HEK293T (cell line): ENCODE measurements around the gene IL18R1.
A peak's percentile ranks its signal among the peaks of the same experiment; 100 is the strongest.

Experiments used
- CTCF ChIA-PET: fragments of 350-600 bp; formaldehyde crosslinking; extraction: SDS; loops from one replicate; lab custom pipeline; 2021; ENCODE audit warnings: antibody characterized with exemption, inconsistent platforms; lab: Yijun Ruan, JAX
- POLR2A ChIA-PET: fragments of 350-600 bp; formaldehyde crosslinking; extraction: SDS; loops from one replicate; lab custom pipeline; 2020; ENCODE audit warnings: antibody characterized with exemption, inconsistent platforms; lab: Yijun Ruan, JAX
- DNase-seq: peaks from one replicate; pipeline ENCODE4 v3.0.0; 2012; ENCODE audit warnings: mixed read lengths; ENCODE audit errors: extremely low spot score
- ARNT ChIP-seq: fragments of 450-650 bp; IDR thresholded peaks from 2 replicates; pipeline ENCODE4 v1.6.1; 2017; ENCODE audit warnings: mild to moderate bottlenecking
- BHLHE40 ChIP-seq: fragments of 450-650 bp; IDR thresholded peaks from 2 replicates; pipeline ENCODE4 v1.6.1; 2016; ENCODE audit warnings: mild to moderate bottlenecking, moderate library complexity, borderline replicate concordance
- CTBP1 ChIP-seq: fragments of 450-650 bp; IDR thresholded peaks from 2 replicates; pipeline ENCODE4 v1.6.1; 2016; ENCODE audit warnings: borderline replicate concordance
- ELF4 ChIP-seq: fragments of 450-650 bp; IDR thresholded peaks from 2 replicates; pipeline ENCODE4 v1.6.1; 2017; ENCODE audit warnings: antibody characterized with exemption
- FOXA1 ChIP-seq: fragments of 450-650 bp; IDR thresholded peaks from 2 replicates; pipeline ENCODE4 v1.6.1; 2016; ENCODE audit warnings: mild to moderate bottlenecking
- FOXK2 ChIP-seq: fragments of 450-650 bp; IDR thresholded peaks from 2 replicates; pipeline ENCODE4 v1.6.1; 2016; ENCODE audit warnings: mild to moderate bottlenecking
- FOXM1 ChIP-seq: fragments of 450-650 bp; IDR thresholded peaks from 2 replicates; pipeline ENCODE4 v1.6.1; 2017; ENCODE audit warnings: mild to moderate bottlenecking, borderline replicate concordance
- HDGF ChIP-seq: fragments of 450-650 bp; IDR thresholded peaks from 2 replicates; pipeline ENCODE4 v1.6.1; 2017; ENCODE audit warnings: antibody characterized with exemption, borderline replicate concordance
- L3MBTL2 ChIP-seq: fragments of 450-650 bp; conservative IDR thresholded peaks from 2 replicates; pipeline ENCODE4 v1.6.1; 2016; ENCODE audit warnings: mild to moderate bottlenecking
- LEF1 ChIP-seq: fragments of 450-650 bp; IDR thresholded peaks from 2 replicates; pipeline ENCODE4 v1.6.1; 2017; ENCODE audit warnings: mild to moderate bottlenecking, borderline replicate concordance
- NFRKB ChIP-seq: fragments of 450-650 bp; IDR thresholded peaks from 2 replicates; pipeline ENCODE4 v1.6.1; 2016; ENCODE audit warnings: mild to moderate bottlenecking, moderate library complexity
- SP1 ChIP-seq: fragments of 450-650 bp; IDR thresholded peaks from 2 replicates; pipeline ENCODE4 v1.6.1; 2017
- SUZ12 ChIP-seq: fragments of 450-650 bp; IDR thresholded peaks from 2 replicates; pipeline ENCODE4 v1.6.1; 2016; ENCODE audit warnings: mild to moderate bottlenecking
- TARDBP ChIP-seq: fragments of 450-650 bp; IDR thresholded peaks from 2 replicates; pipeline ENCODE4 v1.6.1; 2016
- ZNF384 ChIP-seq: fragments of 450-650 bp; IDR thresholded peaks from 2 replicates; pipeline ENCODE4 v1.6.1; 2016
- TF ChIP-seq, protein P1 (sequence below): fragments of 450-650 bp; IDR thresholded peaks from 2 replicates; pipeline ENCODE4 v1.6.1; 2016

The IL18R1 gene, protein sequence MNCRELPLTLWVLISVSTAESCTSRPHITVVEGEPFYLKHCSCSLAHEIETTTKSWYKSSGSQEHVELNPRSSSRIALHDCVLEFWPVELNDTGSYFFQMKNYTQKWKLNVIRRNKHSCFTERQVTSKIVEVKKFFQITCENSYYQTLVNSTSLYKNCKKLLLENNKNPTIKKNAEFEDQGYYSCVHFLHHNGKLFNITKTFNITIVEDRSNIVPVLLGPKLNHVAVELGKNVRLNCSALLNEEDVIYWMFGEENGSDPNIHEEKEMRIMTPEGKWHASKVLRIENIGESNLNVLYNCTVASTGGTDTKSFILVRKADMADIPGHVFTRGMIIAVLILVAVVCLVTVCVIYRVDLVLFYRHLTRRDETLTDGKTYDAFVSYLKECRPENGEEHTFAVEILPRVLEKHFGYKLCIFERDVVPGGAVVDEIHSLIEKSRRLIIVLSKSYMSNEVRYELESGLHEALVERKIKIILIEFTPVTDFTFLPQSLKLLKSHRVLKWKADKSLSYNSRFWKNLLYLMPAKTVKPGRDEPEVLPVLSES

DNA sequence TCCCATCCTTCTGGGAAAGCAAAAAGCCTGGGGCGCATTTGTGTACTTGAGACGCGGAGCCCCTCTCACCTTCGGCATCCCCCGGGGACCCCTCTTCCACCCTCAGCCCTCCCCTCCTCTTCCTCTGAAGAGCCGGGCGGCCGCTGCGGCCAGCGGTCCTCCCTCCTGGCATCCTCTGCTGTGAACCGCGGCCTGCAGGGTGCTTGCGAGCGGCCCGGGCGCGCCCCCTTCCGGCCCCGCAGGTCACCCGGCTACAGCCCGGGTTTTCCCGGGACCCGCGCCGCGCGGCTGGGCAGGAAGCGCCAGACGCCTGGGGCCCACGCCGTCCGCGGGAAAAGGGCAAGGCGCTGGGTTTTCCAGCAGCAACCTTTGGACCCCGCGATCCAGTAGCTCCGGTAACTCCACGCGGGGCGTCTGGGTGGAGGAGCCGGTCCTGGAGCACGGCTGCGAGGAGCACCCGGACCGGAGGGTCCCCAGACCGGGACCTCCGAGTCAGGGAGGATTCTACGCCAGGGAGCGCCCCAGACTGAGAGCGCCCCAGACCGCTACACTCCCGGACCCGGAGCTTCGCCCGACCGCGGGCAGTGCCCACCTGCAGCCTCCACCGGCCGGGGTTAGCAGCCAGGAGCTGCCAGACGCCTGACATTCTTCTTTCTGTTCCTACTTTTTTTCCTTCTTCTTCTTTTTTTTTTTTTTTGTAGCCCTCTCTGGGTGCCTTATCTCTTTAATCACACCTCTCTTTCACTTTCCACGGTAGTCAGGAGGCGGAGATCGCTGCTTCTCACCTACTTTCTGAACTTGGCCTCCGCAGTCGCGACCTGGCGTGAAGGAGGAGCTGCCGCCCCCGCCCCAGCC, at the start of gene IL18R1:
TSS of gene IL18R1 (plus strand) at position 271 of the 855 bp plus-strand sequence. CDS start 6,865 bp downstream, outside the sequence.
- DNase-seq, result peak; percentile 77
- TF ChIP-seq ZNF384 (0 out of 2 replicates have a peak, but pooled peaks have one; percentile 13), L3MBTL2 (0 out of 2 replicates have a peak, but pooled peaks have one; percentile 11), HDGF (no peak)
- ChIA-PET CTCF (interaction anchor here (0.6 kb wide), 1 partner anchor 90 kb away, joined by 4 read pairs; no protein-coding TSS in a partner anchor), POLR2A (no interaction called here)

DNA sequence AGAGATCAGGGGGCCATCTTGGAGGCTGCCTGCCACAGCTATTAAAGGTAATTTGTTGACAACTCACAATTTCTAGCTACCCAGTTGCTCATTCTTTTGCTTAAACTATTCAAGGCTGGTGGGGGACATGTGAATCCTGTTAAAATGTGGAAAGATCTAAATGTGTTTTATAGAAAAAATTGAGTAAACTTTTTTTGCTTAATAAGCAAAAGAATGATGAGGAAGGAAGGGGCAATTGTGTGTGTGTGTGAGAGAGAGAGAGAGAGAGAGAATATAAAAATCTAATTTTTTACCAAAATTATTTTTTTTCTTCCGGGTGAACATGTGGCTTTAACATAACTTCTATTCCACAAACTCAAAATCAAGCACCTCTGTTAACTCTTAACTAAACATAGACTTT, 49.5 kb upstream of the IL18R1 start:
- POLR2A ChIA-PET, result no interaction called here
- CTCF ChIA-PET, result no interaction called here
- no peak for TF ChIP-seq TARDBP
- no peak for TF ChIP-seq LEF1
- TF ChIP-seq FOXK2, result no peak
- TF ChIP-seq CTBP1, result no peak
- TF ChIP-seq ELF4, result no peak
- TF ChIP-seq NFRKB, result no peak
- TF ChIP-seq, protein P1, sequence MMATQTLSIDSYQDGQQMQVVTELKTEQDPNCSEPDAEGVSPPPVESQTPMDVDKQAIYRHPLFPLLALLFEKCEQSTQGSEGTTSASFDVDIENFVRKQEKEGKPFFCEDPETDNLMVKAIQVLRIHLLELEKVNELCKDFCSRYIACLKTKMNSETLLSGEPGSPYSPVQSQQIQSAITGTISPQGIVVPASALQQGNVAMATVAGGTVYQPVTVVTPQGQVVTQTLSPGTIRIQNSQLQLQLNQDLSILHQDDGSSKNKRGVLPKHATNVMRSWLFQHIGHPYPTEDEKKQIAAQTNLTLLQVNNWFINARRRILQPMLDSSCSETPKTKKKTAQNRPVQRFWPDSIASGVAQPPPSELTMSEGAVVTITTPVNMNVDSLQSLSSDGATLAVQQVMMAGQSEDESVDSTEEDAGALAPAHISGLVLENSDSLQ, result no peak
- TF ChIP-seq L3MBTL2, result no peak
- no peak for TF ChIP-seq ARNT
- TF ChIP-seq FOXA1, result no peak
- no peak for TF ChIP-seq SUZ12
- no peak for TF ChIP-seq SP1
- no peak for TF ChIP-seq ZNF384
- TF ChIP-seq BHLHE40, result no peak
- no peak for TF ChIP-seq HDGF
- no peak for TF ChIP-seq FOXM1
- no peak for DNase-seq

DNA sequence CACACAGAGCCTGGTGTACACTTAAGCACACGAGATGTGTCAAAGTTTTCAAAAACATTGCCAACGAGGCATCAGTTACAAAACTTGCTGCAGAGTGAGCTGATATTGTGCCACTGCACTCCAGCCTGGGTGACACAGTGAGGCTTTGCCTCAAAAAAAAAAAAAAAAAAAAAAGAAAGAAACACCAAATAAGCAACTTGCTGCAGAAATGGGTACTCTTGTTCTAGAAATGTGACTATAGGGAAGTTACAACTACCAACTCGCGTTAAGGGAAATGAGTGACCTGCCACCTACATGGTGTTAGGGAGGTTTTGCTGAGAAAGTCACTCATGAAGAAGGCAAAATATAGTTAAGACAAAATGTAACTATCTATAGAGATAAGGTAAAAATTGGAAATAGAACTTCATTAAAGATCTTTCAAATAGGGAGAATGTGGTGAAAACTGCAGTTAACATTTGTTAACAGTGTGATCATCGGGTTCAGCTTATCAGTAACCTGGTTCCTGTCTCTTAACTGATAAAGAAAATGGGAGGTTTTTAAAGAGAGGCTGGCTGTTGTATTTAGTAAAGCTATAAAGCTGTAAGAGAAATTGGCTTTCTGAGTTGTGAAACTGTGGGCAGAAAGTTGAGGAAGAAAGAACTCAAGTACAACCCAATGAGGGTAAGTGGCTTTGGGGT, 44.5 kb upstream of the IL18R1 start, which contains the start of gene IL1RL1:
TSS of gene IL1RL1 (plus strand) at position 600 of the 677 bp plus-strand sequence. CDS start 26,702 bp downstream, outside the sequence.
- no peak for DNase-seq
- CTCF ChIA-PET, result no interaction called here
- no peak for TF ChIP-seq ZNF384
- no peak for TF ChIP-seq ARNT
- TF ChIP-seq L3MBTL2, result no peak
- no peak for TF ChIP-seq HDGF
- TF ChIP-seq CTBP1, result no peak
- no peak for TF ChIP-seq ELF4
- TF ChIP-seq TARDBP, result no peak
- no peak for TF ChIP-seq LEF1
- no peak for TF ChIP-seq SP1
- no peak for TF ChIP-seq FOXM1
- TF ChIP-seq FOXK2, result no peak
- TF ChIP-seq NFRKB, result no peak
- TF ChIP-seq FOXA1, result no peak
- TF ChIP-seq, protein P1, result no peak
- TF ChIP-seq SUZ12, result no peak
- TF ChIP-seq BHLHE40, result no peak
- POLR2A ChIA-PET, result no interaction called here

DNA sequence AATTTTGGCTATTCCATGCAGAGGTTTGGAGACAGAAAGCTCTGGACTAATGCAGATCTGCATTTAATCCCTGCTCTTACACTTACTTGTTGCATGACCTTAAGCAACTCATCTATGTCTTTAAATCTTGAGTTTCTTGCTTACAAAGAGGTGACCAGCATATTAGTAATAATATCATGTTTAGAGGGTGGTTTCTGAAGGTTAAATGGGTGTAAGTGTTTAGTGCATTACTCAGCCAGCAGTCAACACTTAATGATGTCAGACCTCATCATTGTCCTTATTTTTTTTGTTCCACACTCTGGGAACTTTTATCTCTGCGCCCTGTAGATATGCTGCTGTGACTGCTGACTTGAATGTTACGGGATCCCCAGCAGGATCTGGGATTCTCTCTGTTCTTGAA, 42.6 kb upstream of the IL18R1 start:
- CTCF ChIA-PET, result no interaction called here
- no peak for DNase-seq
- POLR2A ChIA-PET, result no interaction called here
- TF ChIP-seq ZNF384 (no peak), SUZ12 (no peak)

DNA sequence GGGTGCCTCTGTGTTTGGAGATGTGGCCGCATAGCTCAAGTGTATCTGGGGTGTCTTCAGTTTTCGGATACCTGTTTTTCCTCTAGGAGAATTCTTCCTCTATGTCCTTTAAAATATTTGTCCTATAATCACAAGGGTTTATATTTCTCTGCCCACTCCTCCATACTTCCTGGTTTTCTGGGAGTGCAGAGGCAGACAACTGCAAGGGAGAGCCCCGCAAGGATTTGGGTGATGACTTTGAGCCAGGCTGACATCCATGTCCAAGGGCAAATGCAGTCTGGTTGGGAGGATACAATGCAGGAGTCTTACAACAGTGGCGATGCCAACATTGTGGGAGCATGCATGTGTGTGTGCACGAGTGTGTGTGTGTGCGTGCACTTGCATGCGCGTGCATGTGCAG, 42.1 kb upstream of the IL18R1 start:
- ChIA-PET POLR2A (no interaction called here), CTCF (no interaction called here)
- TF ChIP-seq BHLHE40, result no peak
- no peak for TF ChIP-seq TARDBP
- TF ChIP-seq FOXM1, result no peak
- TF ChIP-seq, protein P1, result no peak
- TF ChIP-seq SUZ12, result no peak
- no peak for TF ChIP-seq NFRKB
- no peak for TF ChIP-seq L3MBTL2
- TF ChIP-seq FOXA1, result no peak
- TF ChIP-seq ARNT, result no peak
- TF ChIP-seq ELF4, result no peak
- TF ChIP-seq LEF1, result no peak
- no peak for TF ChIP-seq HDGF
- no peak for TF ChIP-seq SP1
- TF ChIP-seq ZNF384, result no peak
- TF ChIP-seq CTBP1, result no peak
- no peak for DNase-seq
